ENCODE results near the gene MS4A2. TPM values are rescaled to one million over a fixed set of nuclear protein-coding genes. Genes with fewer than 3 reads are reported as not detected.

MS4A2 gene
- total RNA-seq, 6 donors from 2014 or later: 1.3 to 17.1 (median 4.8) TPM

Other genes with a start within 250 kb of the MS4A2 start
- not detected for gene CBLIF, start 243.2 kb upstream of the MS4A2 start, total RNA-seq
- 1 to 10 TPM in 1 of 6 donors, not detected in 5; 1.1 TPM for gene TCN1, start 222.2 kb upstream of the MS4A2 start, total RNA-seq
- gene OOSP3, start 209.9 kb upstream of the MS4A2 start, total RNA-seq: not detected
- gene OOSP1, start 150.2 kb upstream of the MS4A2 start, total RNA-seq: under 1 TPM in 1 of 6 donors, not detected in 5; 0.91 TPM
- gene OOSP4A, start 124.6 kb upstream of the MS4A2 start, total RNA-seq: not detected
- not detected for gene OOSP4B, start 71.5 kb upstream of the MS4A2 start, total RNA-seq
- not detected for gene OOSP2, start 48.3 kb upstream of the MS4A2 start, total RNA-seq
- 1 to 10 TPM in 1 of 6 donors, under 1 TPM in 1, not detected in 4; 0.46 to 1.1 TPM for gene MS4A3, start 32.0 kb upstream of the MS4A2 start, total RNA-seq
- 100 to 1,000 TPM in 2 of 6 donors, 10 to 100 TPM in 4; 21.4 to 156 (median 97.0) TPM for gene MS4A6A, start 94.4 kb downstream of the MS4A2 start, total RNA-seq
- 10 to 100 TPM in 1 of 6 donors, 1 to 10 TPM in 4, under 1 TPM in 1; 0.89 to 27.2 (median 3.2) TPM for gene MS4A4E, start 154.5 kb downstream of the MS4A2 start, total RNA-seq
- gene MS4A4A, start 192.0 kb downstream of the MS4A2 start, total RNA-seq: 10 to 100 TPM; 10.2 to 68.1 (median 47.7) TPM
- gene MS4A6E, start 238.6 kb downstream of the MS4A2 start, total RNA-seq: 1 to 10 TPM in 1 of 6 donors, not detected in 5; 9.4 TPM